WTC11 (cell line): ENCODE results near the gene CAMK2G. TPM values are rescaled to one million over a fixed set of nuclear protein-coding genes. Genes with fewer than 3 reads are reported as not detected.

ENCODE experiments used
- ATAC-seq: fragments of 200-7000 bp; cut with Tn5 transposase; 2 replicates; pipeline ENCODE4 v1.10.0; 2021; ENCODE audit warnings: mild to moderate bottlenecking, moderate library complexity
- CTCF ChIA-PET: fragments of 300-600 bp; sonication (Branson Sonifier 250); formaldehyde crosslinking; loops from one replicate; lab custom pipeline; 2021; ENCODE audit warnings: antibody characterized with exemption; lab: Charles Lee
- POLR2A ChIA-PET: fragments of 350-600 bp; sonication (Branson Sonifier 250); formaldehyde crosslinking; loops from one replicate; lab custom pipeline; 2021; ENCODE audit warnings: antibody characterized with exemption; lab: Charles Lee
- DNase-seq: peaks from one replicate; pipeline ENCODE4 v3.0.0; 2021; ENCODE audit warnings: low spot score
- H3K27ac Mint-ChIP-seq: 2 replicates; pipeline ENCODE4 v1.8.0; 2021; ENCODE audit warnings: mixed read lengths
- H3K27me3 Mint-ChIP-seq: 2 replicates; pipeline ENCODE4 v1.8.0; 2021; ENCODE audit warnings: low read depth, mild to moderate bottlenecking, moderate library complexity, mixed read lengths
- H3K36me3 Mint-ChIP-seq: 2 replicates; pipeline ENCODE4 v1.8.0; 2021; ENCODE audit warnings: mixed read lengths
- H3K4me1 Mint-ChIP-seq: 2 replicates; pipeline ENCODE4 v1.8.0; 2022; ENCODE audit warnings: mixed read lengths
- H3K4me3 Mint-ChIP-seq: 2 replicates; pipeline ENCODE4 v1.8.0; 2021; ENCODE audit warnings: mild to moderate bottlenecking, moderate library complexity, mixed read lengths
- H3K9me3 Mint-ChIP-seq: 2 replicates; pipeline ENCODE4 v1.8.0; 2021; ENCODE audit warnings: mixed read lengths
- ATF6 ChIP-seq: sonication (generic); formaldehyde crosslinking; IDR thresholded peaks from 2 replicates; pipeline ENCODE4 v1.8.1; 2023; ENCODE audit warnings: mild to moderate bottlenecking, missing genetic modification reagents
- CREM ChIP-seq: sonication (generic); formaldehyde crosslinking; IDR thresholded peaks from 2 replicates; pipeline ENCODE4 v1.8.1; 2022; ENCODE audit warnings: mild to moderate bottlenecking, missing genetic modification reagents, moderate library complexity
- ELF4 ChIP-seq: sonication (generic); formaldehyde crosslinking; IDR thresholded peaks from 2 replicates; pipeline ENCODE4 v1.8.1; 2022; ENCODE audit warnings: low read depth, mild to moderate bottlenecking, moderate library complexity, missing genetic modification reagents
- EMX1 ChIP-seq: fragments of 250-450 bp; sonication (Bioruptor Pico); IDR thresholded peaks from 2 replicates; pipeline ENCODE4 v1.8.0; 2021; ENCODE audit warnings: mild to moderate bottlenecking
- FOXJ3 ChIP-seq: sonication (generic); formaldehyde crosslinking; IDR thresholded peaks from 2 replicates; pipeline ENCODE4 v1.9.0; 2021; ENCODE audit warnings: missing genetic modification reagents, mild to moderate bottlenecking, borderline replicate concordance
- FOXK1 ChIP-seq: sonication (generic); formaldehyde crosslinking; IDR thresholded peaks from 2 replicates; pipeline ENCODE4 v1.8.0; 2022; ENCODE audit warnings: mild to moderate bottlenecking, moderate library complexity, missing genetic modification reagents
- GRHL2 ChIP-seq: fragments of 250-450 bp; sonication (Bioruptor Pico); IDR thresholded peaks from 2 replicates; pipeline ENCODE4 v1.8.0; 2022; ENCODE audit warnings: mild to moderate bottlenecking, moderate library complexity; ENCODE audit not compliant: insufficient replicate concordance, severe bottlenecking
- HMGXB4 ChIP-seq: sonication (generic); formaldehyde crosslinking; IDR thresholded peaks from 2 replicates; pipeline ENCODE4 v1.8.1; 2023; ENCODE audit warnings: mild to moderate bottlenecking, moderate library complexity, missing genetic modification reagents
- IRF2 ChIP-seq: sonication (generic); formaldehyde crosslinking; IDR thresholded peaks from 2 replicates; pipeline ENCODE4 v1.8.0; 2022; ENCODE audit warnings: low read depth, missing genetic modification reagents, borderline replicate concordance
- JAZF1 ChIP-seq: fragments of 250-450 bp; sonication (Bioruptor Pico); IDR thresholded peaks from 2 replicates; pipeline ENCODE4 v1.9.0; 2021; ENCODE audit warnings: moderate library complexity, mild to moderate bottlenecking, inconsistent platforms
- NFATC4 ChIP-seq: fragments of 250-450 bp; sonication (Bioruptor Pico); IDR thresholded peaks from 2 replicates; pipeline ENCODE4 v1.9.0; 2021; ENCODE audit warnings: mild to moderate bottlenecking
- NFYB ChIP-seq: sonication (generic); formaldehyde crosslinking; conservative IDR thresholded peaks from 2 replicates; pipeline ENCODE4 v1.8.0; 2022; ENCODE audit warnings: low read depth, missing genetic modification reagents
- NR2C2 ChIP-seq: sonication (generic); formaldehyde crosslinking; IDR thresholded peaks from 2 replicates; pipeline ENCODE4 v1.8.0; 2022; ENCODE audit warnings: mild to moderate bottlenecking, missing genetic modification reagents
- PRDM15 ChIP-seq: sonication (generic); formaldehyde crosslinking; IDR thresholded peaks from 2 replicates; pipeline ENCODE4 v1.8.0; 2022; ENCODE audit warnings: missing genetic modification reagents
- TEAD4 ChIP-seq: sonication (generic); formaldehyde crosslinking; IDR thresholded peaks from 2 replicates; pipeline ENCODE4 v1.8.0; 2022; ENCODE audit warnings: mild to moderate bottlenecking, missing genetic modification reagents
- ZBTB43 ChIP-seq: sonication (generic); formaldehyde crosslinking; IDR thresholded peaks from 2 replicates; pipeline ENCODE4 v1.8.1; 2023; ENCODE audit warnings: mild to moderate bottlenecking, missing genetic modification reagents
- ZNF121 ChIP-seq: sonication (generic); formaldehyde crosslinking; IDR thresholded peaks from 2 replicates; pipeline ENCODE4 v1.8.0; 2023; ENCODE audit warnings: missing genetic modification reagents
- ZNF219 ChIP-seq: sonication (generic); formaldehyde crosslinking; IDR thresholded peaks from 2 replicates; pipeline ENCODE4 v1.8.0; 2023; ENCODE audit warnings: missing genetic modification reagents, mild to moderate bottlenecking, borderline replicate concordance
- ZNF396 ChIP-seq: fragments of 250-450 bp; sonication (Bioruptor Pico); IDR thresholded peaks from 2 replicates; pipeline ENCODE4 v1.8.0; 2021; ENCODE audit warnings: mild to moderate bottlenecking, moderate library complexity, borderline replicate concordance
- ZNF416 ChIP-seq: fragments of 250-450 bp; sonication (Bioruptor Pico); IDR thresholded peaks from 2 replicates; pipeline ENCODE4 v1.9.0; 2021; ENCODE audit warnings: mild to moderate bottlenecking, inconsistent platforms
- ZNF423 ChIP-seq: fragments of 250-450 bp; sonication (Bioruptor Pico); IDR thresholded peaks from 2 replicates; pipeline ENCODE4 v2.1.2; 2022; ENCODE audit warnings: mild to moderate bottlenecking, moderate library complexity
- total RNA-seq: library from RNA; stranded (reverse); gene quantifications from 3 replicates; pipeline ENCODE4 v1.2.3, GENCODE V29; 2021
- TF ChIP-seq, protein P1 (sequence below): fragments of 250-450 bp; sonication (Bioruptor Pico); IDR thresholded peaks from 2 replicates; pipeline ENCODE4 v1.9.0; 2021; ENCODE audit warnings: mild to moderate bottlenecking
- TF ChIP-seq, protein P2 (sequence below): sonication (generic); formaldehyde crosslinking; conservative IDR thresholded peaks from 2 replicates; pipeline ENCODE4 v1.8.1; 2023; ENCODE audit warnings: mild to moderate bottlenecking, low read depth, missing genetic modification reagents, moderate library complexity

CAMK2G gene
- total RNA-seq, 1 experiment from 2014 or later = 34.9 TPM

GRCh38 chr10:73910401-73910763, 36.0 kb upstream of the CAMK2G start:
- H3K4me3 Mint-ChIP-seq = peak overlapping the region; percentile 86
- ChIA-PET CTCF (interaction anchor here (0.8 to 2.0 kb wide), 5 partner anchors 20 to 46 kb away, joined by 3 to 9 read pairs (median 5); no protein-coding TSS in a partner anchor), POLR2A (interaction anchor here (0.8 kb wide), 1 partner anchor 15 kb away, joined by 3 read pairs; no protein-coding TSS in a partner anchor)
- H3K9me3 Mint-ChIP-seq = no peaks in the 10 kb centered on the region
- peaks cover 66% of the 10 kb centered on the region for H3K4me1 Mint-ChIP-seq
- H3K36me3 Mint-ChIP-seq = 0 out of 2 replicates have a peak, but pooled peaks cover 3% of the 10 kb centered on the region
- TF ChIP-seq ZBTB43 (CRISPR knock-in tag) (no peak), JAZF1 (CRISPR knock-in tag) (no peak), ZNF396 (CRISPR knock-in tag) (no peak), ZNF219 (no peak), EMX1 (CRISPR knock-in tag) (no peak), CREM (CRISPR knock-in tag) (no peak), FOXJ3 (CRISPR knock-in tag) (no peak), NFATC4 (CRISPR knock-in tag) (no peak), ZNF121 (CRISPR knock-in tag) (no peak)
- TF ChIP-seq, protein P1, sequence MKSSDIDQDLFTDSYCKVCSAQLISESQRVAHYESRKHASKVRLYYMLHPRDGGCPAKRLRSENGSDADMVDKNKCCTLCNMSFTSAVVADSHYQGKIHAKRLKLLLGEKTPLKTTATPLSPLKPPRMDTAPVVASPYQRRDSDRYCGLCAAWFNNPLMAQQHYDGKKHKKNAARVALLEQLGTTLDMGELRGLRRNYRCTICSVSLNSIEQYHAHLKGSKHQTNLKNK (CRISPR knock-in tag) = no peak
- no peak overlapping the region for H3K27ac Mint-ChIP-seq
- H3K27me3 Mint-ChIP-seq = peaks cover 49% of the 10 kb centered on the region
- ATAC-seq = peak; percentile 4
- DNase-seq = no peak

DNA sequence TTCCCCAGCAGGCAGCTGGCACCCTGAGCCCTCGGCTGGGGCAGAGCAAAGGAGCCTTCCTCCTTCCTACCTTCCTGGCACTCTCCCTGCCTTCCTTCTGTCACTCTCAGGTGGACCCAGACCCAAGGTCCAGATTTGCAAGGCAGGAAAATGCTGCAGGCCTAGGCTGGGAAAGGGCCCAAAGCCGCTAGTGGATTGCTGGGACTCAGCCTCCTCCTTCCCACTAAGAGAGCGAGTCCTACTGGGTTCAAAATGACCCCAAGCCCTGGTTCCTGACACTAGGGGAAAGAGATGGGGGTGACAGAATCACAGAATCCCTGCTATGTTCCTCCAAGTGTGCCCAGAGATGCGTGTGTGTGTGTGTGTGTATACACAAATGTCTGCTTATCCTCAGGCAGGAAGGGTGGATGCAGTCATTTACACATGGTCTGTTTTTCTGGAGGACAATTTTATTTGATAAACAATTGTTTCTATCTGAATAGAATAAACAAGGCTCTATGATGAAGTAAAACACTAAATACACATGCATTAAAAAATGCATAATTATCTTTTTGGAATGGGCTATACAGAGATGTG, 35.3 kb upstream of the CAMK2G start:
- peaks cover 49% of the 10 kb centered on the region for H3K27me3 Mint-ChIP-seq
- H3K9me3 Mint-ChIP-seq = no peaks in the 10 kb centered on the region
- DNase-seq (no peak), ATAC-seq (no peak)
- 0 out of 2 replicates have a peak, but pooled peaks cover under 1% of the 10 kb centered on the region for H3K36me3 Mint-ChIP-seq
- peaks cover 66% of the 10 kb centered on the region for H3K4me1 Mint-ChIP-seq
- H3K4me3 Mint-ChIP-seq = peak overlapping the region; percentile 86
- ChIA-PET CTCF (interaction anchor here (0.6 to 1.0 kb wide), 2 partner anchors 22 to 89 kb away, joined by 3 to 4 read pairs; no protein-coding TSS in a partner anchor), POLR2A (no interaction called here)
- TF ChIP-seq ATF6 (CRISPR knock-in tag) (no peak), NR2C2 (no peak), ZNF416 (CRISPR knock-in tag) (no peak), ZNF396 (CRISPR knock-in tag) (no peak), PRDM15 (CRISPR knock-in tag) (no peak), HMGXB4 (CRISPR knock-in tag) (no peak), NFYB (CRISPR knock-in tag) (no peak), TEAD4 (CRISPR knock-in tag) (no peak), GRHL2 (CRISPR knock-in tag) (no peak), ELF4 (no peak), ZNF423 (CRISPR knock-in tag) (no peak), FOXK1 (no peak), IRF2 (CRISPR knock-in tag) (no peak)
- TF ChIP-seq, protein P2, sequence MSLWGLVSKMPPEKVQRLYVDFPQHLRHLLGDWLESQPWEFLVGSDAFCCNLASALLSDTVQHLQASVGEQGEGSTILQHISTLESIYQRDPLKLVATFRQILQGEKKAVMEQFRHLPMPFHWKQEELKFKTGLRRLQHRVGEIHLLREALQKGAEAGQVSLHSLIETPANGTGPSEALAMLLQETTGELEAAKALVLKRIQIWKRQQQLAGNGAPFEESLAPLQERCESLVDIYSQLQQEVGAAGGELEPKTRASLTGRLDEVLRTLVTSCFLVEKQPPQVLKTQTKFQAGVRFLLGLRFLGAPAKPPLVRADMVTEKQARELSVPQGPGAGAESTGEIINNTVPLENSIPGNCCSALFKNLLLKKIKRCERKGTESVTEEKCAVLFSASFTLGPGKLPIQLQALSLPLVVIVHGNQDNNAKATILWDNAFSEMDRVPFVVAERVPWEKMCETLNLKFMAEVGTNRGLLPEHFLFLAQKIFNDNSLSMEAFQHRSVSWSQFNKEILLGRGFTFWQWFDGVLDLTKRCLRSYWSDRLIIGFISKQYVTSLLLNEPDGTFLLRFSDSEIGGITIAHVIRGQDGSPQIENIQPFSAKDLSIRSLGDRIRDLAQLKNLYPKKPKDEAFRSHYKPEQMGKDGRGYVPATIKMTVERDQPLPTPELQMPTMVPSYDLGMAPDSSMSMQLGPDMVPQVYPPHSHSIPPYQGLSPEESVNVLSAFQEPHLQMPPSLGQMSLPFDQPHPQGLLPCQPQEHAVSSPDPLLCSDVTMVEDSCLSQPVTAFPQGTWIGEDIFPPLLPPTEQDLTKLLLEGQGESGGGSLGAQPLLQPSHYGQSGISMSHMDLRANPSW (CRISPR knock-in tag) = no peak
- TF ChIP-seq, protein P1 (CRISPR knock-in tag) = no peak
- H3K27ac Mint-ChIP-seq = no peak overlapping the region
